ENCODE measurements around the gene TSPAN14. TPM values are rescaled to one million over a fixed set of nuclear protein-coding genes. Genes with fewer than 3 reads are reported as not detected.

TSPAN14 gene
- total RNA-seq, 1 experiment from 2014 or later: not detected

DNA sequence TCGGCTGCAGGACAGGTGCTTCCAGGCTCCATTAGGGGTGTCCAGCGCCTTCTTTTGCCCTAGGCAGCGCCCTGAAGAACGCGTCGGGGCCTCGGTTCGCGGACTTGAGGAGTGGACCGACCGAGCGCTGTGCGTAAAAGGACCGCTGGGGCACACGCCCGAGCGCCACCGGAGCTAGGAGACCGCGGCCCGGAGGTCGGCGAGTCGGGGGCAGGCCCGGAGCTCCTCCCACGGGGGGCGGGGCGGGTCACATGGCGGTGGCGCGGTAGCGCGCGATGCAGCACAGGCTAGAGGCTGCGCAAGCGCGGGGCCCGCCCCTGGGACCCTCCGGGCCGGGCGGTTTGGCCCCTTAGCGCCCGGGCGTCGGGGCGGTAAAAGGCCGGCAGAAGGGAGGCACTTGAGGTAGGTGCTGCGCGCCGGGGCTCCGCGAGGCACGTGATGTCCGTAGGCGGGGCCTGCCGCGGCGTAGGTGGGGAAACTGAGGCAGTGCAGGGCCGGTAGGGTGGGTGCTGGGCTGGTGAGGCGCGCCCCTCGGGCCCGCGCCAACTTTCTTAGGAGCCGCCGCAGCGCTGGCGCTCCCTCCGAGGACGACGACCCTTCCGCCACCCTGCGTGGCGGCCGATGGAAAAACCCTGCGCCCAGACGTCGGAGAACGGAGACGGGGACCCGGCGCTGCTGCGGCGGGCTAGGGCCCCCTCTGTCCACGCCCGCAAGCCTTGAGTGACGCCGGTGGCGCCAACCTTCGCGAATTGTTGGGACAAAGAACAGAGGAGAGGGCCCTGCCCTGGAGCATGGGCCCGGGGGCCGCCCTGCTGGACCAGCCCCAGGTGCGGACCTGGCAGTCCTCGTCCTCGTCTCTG is 45.6 kb upstream of the TSPAN14 start, which contains the start of gene PRXL2A:
PRXL2A (plus strand) TSS at position 310 of the 860 bp plus-strand sequence. CDS start 11,917 bp downstream, outside the sequence.
- Histone ChIP-seq H3K27ac (ENCODE audit: low read length) (no peak within 1 kb of the TSS), H3K36me3 (ENCODE audit: low read depth, low read length) (no peaks in the 10 kb centered on the region)

DNA sequence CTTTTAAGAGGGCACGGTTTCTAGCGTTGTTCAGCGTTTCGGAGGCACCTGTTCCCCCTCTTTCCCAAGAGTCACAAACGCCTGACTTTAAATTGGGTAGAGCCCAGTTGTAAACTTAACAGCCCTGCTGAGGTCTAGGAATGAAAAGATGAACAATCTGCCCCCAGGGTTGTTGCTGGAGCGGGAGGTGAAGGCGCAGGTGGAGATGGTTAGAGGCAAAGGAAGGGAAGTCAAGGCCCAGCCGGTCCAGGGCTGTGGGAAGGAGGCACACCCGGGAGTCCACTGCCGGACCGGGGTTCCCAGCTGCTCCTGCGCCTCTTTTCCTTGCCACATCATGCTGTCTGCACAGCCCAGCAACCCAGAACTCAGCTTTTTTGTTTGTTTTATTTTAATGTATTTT is 45.0 kb upstream of the TSPAN14 start:
- Histone ChIP-seq H3K27ac (ENCODE audit: low read length) (no peak overlapping the region), H3F3A (ENCODE audit: low read length, unreplicated experiment) (no peaks in the 10 kb centered on the region), H3K79me2 (ENCODE audit: low read length) (no peaks in the 10 kb centered on the region), H3K4me3 (ENCODE audit: low read length) (no peak overlapping the region), H3K27me3 (ENCODE audit: low read length) (no peaks in the 10 kb centered on the region), H3K9me3 (ENCODE audit: low read length) (no peaks in the 10 kb centered on the region), H3K9me2 (replicated peaks; ENCODE audit: low read length) (no peaks in the 10 kb centered on the region), H3K4me1 (ENCODE audit: insufficient read depth, low read length) (no peaks in the 10 kb centered on the region), H2AFZ (ENCODE audit: low read length) (no peak overlapping the region), H4K20me1 (ENCODE audit: low read length) (no peaks in the 10 kb centered on the region), H3K4me2 (ENCODE audit: low read length) (no peak overlapping the region), H3K9ac (ENCODE audit: low read length) (no peak overlapping the region), H3K36me3 (ENCODE audit: low read depth, low read length) (no peaks in the 10 kb centered on the region)
- TF ChIP-seq, protein P1, sequence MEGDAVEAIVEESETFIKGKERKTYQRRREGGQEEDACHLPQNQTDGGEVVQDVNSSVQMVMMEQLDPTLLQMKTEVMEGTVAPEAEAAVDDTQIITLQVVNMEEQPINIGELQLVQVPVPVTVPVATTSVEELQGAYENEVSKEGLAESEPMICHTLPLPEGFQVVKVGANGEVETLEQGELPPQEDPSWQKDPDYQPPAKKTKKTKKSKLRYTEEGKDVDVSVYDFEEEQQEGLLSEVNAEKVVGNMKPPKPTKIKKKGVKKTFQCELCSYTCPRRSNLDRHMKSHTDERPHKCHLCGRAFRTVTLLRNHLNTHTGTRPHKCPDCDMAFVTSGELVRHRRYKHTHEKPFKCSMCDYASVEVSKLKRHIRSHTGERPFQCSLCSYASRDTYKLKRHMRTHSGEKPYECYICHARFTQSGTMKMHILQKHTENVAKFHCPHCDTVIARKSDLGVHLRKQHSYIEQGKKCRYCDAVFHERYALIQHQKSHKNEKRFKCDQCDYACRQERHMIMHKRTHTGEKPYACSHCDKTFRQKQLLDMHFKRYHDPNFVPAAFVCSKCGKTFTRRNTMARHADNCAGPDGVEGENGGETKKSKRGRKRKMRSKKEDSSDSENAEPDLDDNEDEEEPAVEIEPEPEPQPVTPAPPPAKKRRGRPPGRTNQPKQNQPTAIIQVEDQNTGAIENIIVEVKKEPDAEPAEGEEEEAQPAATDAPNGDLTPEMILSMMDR (conservative IDR thresholded peaks at IDR 0.05; ENCODE audit: low read depth, low read length): no peak
- no peak for TF ChIP-seq EZH2 (IDR thresholded peaks at IDR 0.05; ENCODE audit: low read length, unreplicated experiment)
- TF ChIP-seq EZH2phosphoT487 (IDR thresholded peaks at IDR 0.05; ENCODE audit: borderline replicate concordance, low read length): no peak
- ChIA-PET CTCF (no interaction called here), POLR2A (ENCODE audit: unreplicated experiment) (no interaction called here)
- BruUV-seq (replicated peaks): no TSS peak
- intact Hi-C loops (cut with micrococcal nuclease): no loop called here
- no peak for ATAC-seq
- DNase-seq: no peak

More for the DNA sequence above, 45.6 kb upstream of the TSPAN14 start, which contains the start of gene PRXL2A:
- Histone ChIP-seq H3F3A (ENCODE audit: low read length, unreplicated experiment) (no peaks in the 10 kb centered on the region), H3K9ac (ENCODE audit: low read length) (no peak within 1 kb of the TSS), H2AFZ (ENCODE audit: low read length) (no peak within 1 kb of the TSS), H3K9me2 (replicated peaks; ENCODE audit: low read length) (no peaks in the 10 kb centered on the region), H3K27me3 (ENCODE audit: low read length) (no peaks in the 10 kb centered on the region), H3K4me1 (ENCODE audit: insufficient read depth, low read length) (no peaks in the 10 kb centered on the region), H3K4me3 (ENCODE audit: low read length) (no peak within 1 kb of the TSS), H3K79me2 (ENCODE audit: low read length) (no peaks in the 10 kb centered on the region), H3K9me3 (ENCODE audit: low read length) (no peaks in the 10 kb centered on the region), H3K4me2 (ENCODE audit: low read length) (no peak within 1 kb of the TSS), H4K20me1 (ENCODE audit: low read length) (no peaks in the 10 kb centered on the region)
- ATAC-seq (no peak), DNase-seq (no peak)
- BruUV-seq (replicated peaks): no TSS peak
- intact Hi-C loops (cut with micrococcal nuclease): no loop called here
- TF ChIP-seq EZH2 (IDR thresholded peaks at IDR 0.05; ENCODE audit: low read length, unreplicated experiment): no peak
- TF ChIP-seq, protein P1 (conservative IDR thresholded peaks at IDR 0.05; ENCODE audit: low read depth, low read length): no peak
- no peak for TF ChIP-seq EZH2phosphoT487 (IDR thresholded peaks at IDR 0.05; ENCODE audit: borderline replicate concordance, low read length)
- CTCF ChIA-PET: no interaction called here
- POLR2A ChIA-PET (ENCODE audit: unreplicated experiment): no interaction called here

DNA sequence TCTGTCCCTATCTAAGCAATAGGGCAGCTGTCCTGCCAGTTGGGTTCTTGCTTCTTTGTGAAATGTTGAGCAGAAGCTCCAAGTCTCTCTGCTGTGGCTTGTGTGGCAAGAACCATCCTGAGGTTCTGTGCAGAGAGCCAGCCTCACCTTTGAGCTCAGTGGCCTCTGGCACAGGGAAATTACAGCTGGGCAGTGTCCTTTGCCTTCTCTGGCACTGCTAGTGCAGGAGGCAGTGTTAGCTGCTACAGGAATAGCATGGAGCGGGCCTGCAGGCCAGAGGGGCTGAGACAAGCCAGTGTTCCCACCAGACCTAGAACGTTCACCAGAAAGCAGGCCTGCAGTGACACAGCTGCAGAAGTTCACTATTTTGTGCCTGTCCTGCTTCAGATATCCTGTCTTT is 44.0 kb upstream of the TSPAN14 start:
- DNase-seq (no peak), ATAC-seq (no peak)
- H3K9me2 ChIP-seq (replicated peaks; ENCODE audit: low read length): no peaks in the 10 kb centered on the region
- no peak overlapping the region for H3K9ac ChIP-seq (ENCODE audit: low read length)
- no peaks in the 10 kb centered on the region for H3K79me2 ChIP-seq (ENCODE audit: low read length)
- H3K4me3 ChIP-seq (ENCODE audit: low read length): no peak overlapping the region
- ChIA-PET CTCF (no interaction called here), POLR2A (ENCODE audit: unreplicated experiment) (no interaction called here)
- TF ChIP-seq EZH2phosphoT487 (IDR thresholded peaks at IDR 0.05; ENCODE audit: borderline replicate concordance, low read length) (no peak), EZH2 (IDR thresholded peaks at IDR 0.05; ENCODE audit: low read length, unreplicated experiment) (no peak)
- TF ChIP-seq, protein P1 (conservative IDR thresholded peaks at IDR 0.05; ENCODE audit: low read depth, low read length): no peak
- BruUV-seq (replicated peaks): no TSS peak
- H3K4me1 ChIP-seq (ENCODE audit: insufficient read depth, low read length): no peaks in the 10 kb centered on the region
- no peak overlapping the region for H3K4me2 ChIP-seq (ENCODE audit: low read length)
- intact Hi-C loops (cut with micrococcal nuclease): no loop called here
- no peaks in the 10 kb centered on the region for H3K36me3 ChIP-seq (ENCODE audit: low read depth, low read length)
- H2AFZ ChIP-seq (ENCODE audit: low read length): no peak overlapping the region
- H3K27ac ChIP-seq (ENCODE audit: low read length): no peak overlapping the region
- no peaks in the 10 kb centered on the region for H4K20me1 ChIP-seq (ENCODE audit: low read length)
- H3F3A ChIP-seq (ENCODE audit: low read length, unreplicated experiment): no peaks in the 10 kb centered on the region
- H3K27me3 ChIP-seq (ENCODE audit: low read length): no peaks in the 10 kb centered on the region
- no peaks in the 10 kb centered on the region for H3K9me3 ChIP-seq (ENCODE audit: low read length)

Data from PC-3 (cell line).